ENCODE results near the gene ATG16L2. TPM values are rescaled to one million over a fixed set of nuclear protein-coding genes. Genes with fewer than 3 reads are reported as not detected.

The ATG16L2 gene
- polyA plus RNA-seq, 1 donor (not counting 4 experiments of a cell fraction or from before 2014, with no cell fraction given): 9.9 TPM

GRCh38 chr11:72786305-72787215 is 27.7 kb upstream of the ATG16L2 start:
- H3K9me3 ChIP-seq (ENCODE audit: control insufficient read depth, low read depth, low read length): no peaks in the 10 kb centered on the region
- H3K4me2 ChIP-seq (ENCODE audit: control insufficient read depth, extremely low read depth, insufficient read depth, low read depth, low read length): no peak overlapping the region
- no peaks in the 10 kb centered on the region for H3K9me1 ChIP-seq (ENCODE audit: control insufficient read depth, extremely low read depth, insufficient read depth, low read length)
- dilution Hi-C loops (cut with MboI; ENCODE audit: extremely low pct_ligation_motif_present, low sequenced_read_pairs): no loop called here
- DNase-seq (ENCODE audit: low read depth, low spot score): no peak
- no peak for FAIRE-seq
- no peak overlapping the region for H3K27ac ChIP-seq (ENCODE audit: control insufficient read depth, insufficient read depth, low read length)
- no peak overlapping the region for H3K4me3 ChIP-seq (ENCODE audit: control insufficient read depth in 2 of 3, extremely low read depth in 1 of 3, insufficient read depth in 2 of 3, low read depth in 1 of 3, low read length in 3 of 3)
- TF ChIP-seq EZH2 (IDR thresholded peaks at IDR 0.05; ENCODE audit: low read length) (no peak), CTCF (optimal IDR thresholded peaks at IDR 0.05 in 1 of 3, IDR thresholded peaks at IDR 0.05 in 1 of 3, conservative IDR thresholded peaks at IDR 0.05 in 1 of 3; ENCODE audit: extremely low read depth in 1 of 3, insufficient read depth in 2 of 3, low read length in 3 of 3) (no peak)
- peaks cover 16% of the 10 kb centered on the region for H3K4me1 ChIP-seq (ENCODE audit: control insufficient read depth, extremely low read depth, insufficient read depth, low read length)
- H2AFZ ChIP-seq (ENCODE audit: control insufficient read depth, low read length): no peak overlapping the region
- no peak overlapping the region for H3K9ac ChIP-seq (ENCODE audit: control insufficient read depth, extremely low read depth, insufficient read depth, low read length)
- no peaks in the 10 kb centered on the region for H3K79me2 ChIP-seq (ENCODE audit: control insufficient read depth, insufficient read depth, low read length)
- no peaks in the 10 kb centered on the region for H3K27me3 ChIP-seq (ENCODE audit: control insufficient read depth, extremely low read depth, insufficient read depth, low read length)
- H3K36me3 ChIP-seq (ENCODE audit: control insufficient read depth in 2 of 2, extremely low read depth in 1 of 2, insufficient read depth in 2 of 2, low read length in 2 of 2): no peaks in the 10 kb centered on the region
- no peaks in the 10 kb centered on the region for H4K20me1 ChIP-seq (ENCODE audit: control insufficient read depth, extremely low read depth, insufficient read depth, low read length)

GRCh38 chr11:72787216-72788104 is 26.8 kb upstream of the ATG16L2 start:
- Histone ChIP-seq H3K9me3 (ENCODE audit: control insufficient read depth, low read depth, low read length) (no peaks in the 10 kb centered on the region), H3K4me1 (ENCODE audit: control insufficient read depth, extremely low read depth, insufficient read depth, low read length) (peaks cover 11% of the 10 kb centered on the region), H4K20me1 (ENCODE audit: control insufficient read depth, extremely low read depth, insufficient read depth, low read length) (no peaks in the 10 kb centered on the region), H3K4me3 (ENCODE audit: control insufficient read depth in 2 of 3, extremely low read depth in 1 of 3, insufficient read depth in 2 of 3, low read depth in 1 of 3, low read length in 3 of 3) (no peak overlapping the region), H3K27ac (ENCODE audit: control insufficient read depth, insufficient read depth, low read length) (no peak overlapping the region), H3K4me2 (ENCODE audit: control insufficient read depth, extremely low read depth, insufficient read depth, low read depth, low read length) (no peak overlapping the region), H3K9me1 (ENCODE audit: control insufficient read depth, extremely low read depth, insufficient read depth, low read length) (no peaks in the 10 kb centered on the region), H3K27me3 (ENCODE audit: control insufficient read depth, extremely low read depth, insufficient read depth, low read length) (no peaks in the 10 kb centered on the region), H3K36me3 (ENCODE audit: control insufficient read depth in 2 of 2, extremely low read depth in 1 of 2, insufficient read depth in 2 of 2, low read length in 2 of 2) (no peaks in the 10 kb centered on the region), H3K9ac (ENCODE audit: control insufficient read depth, extremely low read depth, insufficient read depth, low read length) (no peak overlapping the region), H2AFZ (ENCODE audit: control insufficient read depth, low read length) (no peak overlapping the region), H3K79me2 (ENCODE audit: control insufficient read depth, insufficient read depth, low read length) (no peaks in the 10 kb centered on the region)
- DNase-seq (ENCODE audit: low read depth, low spot score) (no peak), FAIRE-seq (no peak)
- dilution Hi-C loops (cut with MboI; ENCODE audit: extremely low pct_ligation_motif_present, low sequenced_read_pairs): no loop called here
- no peak for TF ChIP-seq CTCF (optimal IDR thresholded peaks at IDR 0.05 in 1 of 3, IDR thresholded peaks at IDR 0.05 in 1 of 3, conservative IDR thresholded peaks at IDR 0.05 in 1 of 3; ENCODE audit: extremely low read depth in 1 of 3, insufficient read depth in 2 of 3, low read length in 3 of 3)

Measured in keratinocyte (primary cell).